GM21529 (cell line): ENCODE measurements around the gene PAQR4.

Source experiments
- ATAC-seq: cut with Tn5 transposase; IDR thresholded peaks from one replicate; pipeline ENCODE4 v1.9.1; 2021; ENCODE audit not compliant: unreplicated experiment

Gene PAQR4

DNA sequence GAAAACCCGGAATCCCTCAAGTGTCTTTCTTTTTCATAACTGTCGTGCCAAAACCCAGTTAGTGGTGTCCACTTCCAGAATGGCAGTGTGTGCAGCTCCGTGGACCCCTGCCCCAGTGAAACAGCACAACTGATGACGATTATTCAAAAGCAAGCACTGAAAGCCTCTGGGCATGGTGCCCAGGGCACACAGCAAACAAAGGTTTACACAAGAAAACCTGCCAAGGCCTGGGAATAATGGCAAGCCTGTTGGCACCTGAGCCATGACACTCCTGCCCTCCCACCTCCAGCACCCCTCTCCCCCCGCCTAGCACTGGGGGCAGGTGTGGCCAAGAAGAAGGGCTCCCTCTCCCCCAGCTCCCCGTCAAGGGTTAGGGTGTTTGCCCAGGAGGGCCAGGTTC, 8.3 kb downstream of the PAQR4 start:
- ATAC-seq: no peak

DNA sequence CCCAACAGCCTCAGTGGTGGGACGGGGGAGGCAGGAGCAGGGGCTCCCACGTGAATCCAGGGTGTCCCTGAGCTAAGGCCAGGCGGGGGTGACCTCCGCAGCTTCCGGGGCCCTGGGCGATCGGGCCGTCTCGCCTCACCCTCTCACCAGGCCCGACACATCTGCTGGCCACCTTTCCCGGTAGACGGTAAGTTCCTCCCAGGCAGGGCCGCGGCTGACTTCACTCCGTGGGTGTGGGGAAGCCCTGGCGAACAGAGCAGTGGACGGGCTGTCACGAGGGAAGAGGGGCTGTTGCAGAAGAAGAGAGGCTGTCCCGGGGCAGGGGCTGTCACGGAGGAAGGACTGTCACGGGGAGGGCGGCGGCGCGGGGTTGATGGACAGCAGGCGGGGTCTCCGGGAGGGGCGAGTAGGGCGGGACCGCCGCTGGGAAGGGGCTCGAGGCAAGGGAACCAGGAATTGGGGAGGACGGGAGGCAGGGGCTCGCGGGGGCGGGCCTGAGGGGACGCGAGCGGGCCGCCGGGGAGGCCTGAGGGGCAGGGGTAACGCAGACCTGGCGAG, 10.6 kb downstream of the PAQR4 start:
- ATAC-seq: peak; percentile 2

DNA sequence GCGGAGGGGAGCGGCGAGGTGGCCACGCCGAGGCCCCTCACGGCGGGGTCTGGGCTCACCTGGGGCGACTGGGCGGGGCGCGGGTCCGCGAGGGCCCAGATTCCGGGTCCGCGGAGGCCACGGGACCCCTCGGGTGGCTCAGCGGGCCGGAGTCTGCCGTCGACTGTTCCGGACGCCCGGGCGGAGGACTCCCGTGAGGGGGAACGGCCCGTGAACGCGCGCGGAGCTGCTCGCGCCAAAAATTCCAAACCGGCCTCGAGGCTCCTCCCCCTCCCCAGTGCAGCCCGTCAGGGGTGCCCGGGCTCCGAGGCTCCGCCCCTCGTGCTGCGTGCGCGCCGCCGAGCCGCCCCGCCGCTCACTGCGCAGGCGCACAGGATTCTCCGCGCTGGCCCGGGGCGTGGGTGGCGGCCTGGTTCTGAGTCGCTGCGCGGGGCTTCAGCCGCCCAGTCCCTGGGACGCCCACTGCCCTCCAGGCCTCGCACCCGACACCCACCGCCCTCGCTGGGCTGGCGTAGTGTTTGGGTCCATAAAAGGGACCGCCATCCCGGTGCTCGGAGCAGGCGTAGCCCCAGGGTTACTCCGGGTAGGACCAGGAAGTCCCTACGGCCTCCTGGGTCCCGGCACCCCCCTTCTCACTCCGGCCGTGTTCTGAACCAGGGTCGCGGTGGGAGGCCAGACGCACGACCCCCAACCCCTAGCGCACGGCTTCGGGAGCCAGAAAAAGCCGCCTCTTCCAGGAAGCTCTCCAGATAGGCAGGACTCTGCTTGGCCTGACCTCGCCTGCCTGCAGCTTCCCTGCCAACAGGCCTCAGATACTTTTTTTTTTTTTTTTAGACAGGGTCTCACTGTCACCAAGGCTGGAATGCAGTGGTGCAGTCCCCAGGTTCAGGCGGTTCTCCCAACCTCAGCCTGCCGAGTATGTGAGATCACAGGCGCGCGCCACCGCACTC, 11.4 kb downstream of the PAQR4 start, which contains the start of gene PKMYT1:
TSS of gene PKMYT1 (minus strand) at position 220 of the 950 bp plus-strand sequence. CDS start 789 bp downstream, outside the sequence.
- peak; percentile 63 for ATAC-seq

DNA sequence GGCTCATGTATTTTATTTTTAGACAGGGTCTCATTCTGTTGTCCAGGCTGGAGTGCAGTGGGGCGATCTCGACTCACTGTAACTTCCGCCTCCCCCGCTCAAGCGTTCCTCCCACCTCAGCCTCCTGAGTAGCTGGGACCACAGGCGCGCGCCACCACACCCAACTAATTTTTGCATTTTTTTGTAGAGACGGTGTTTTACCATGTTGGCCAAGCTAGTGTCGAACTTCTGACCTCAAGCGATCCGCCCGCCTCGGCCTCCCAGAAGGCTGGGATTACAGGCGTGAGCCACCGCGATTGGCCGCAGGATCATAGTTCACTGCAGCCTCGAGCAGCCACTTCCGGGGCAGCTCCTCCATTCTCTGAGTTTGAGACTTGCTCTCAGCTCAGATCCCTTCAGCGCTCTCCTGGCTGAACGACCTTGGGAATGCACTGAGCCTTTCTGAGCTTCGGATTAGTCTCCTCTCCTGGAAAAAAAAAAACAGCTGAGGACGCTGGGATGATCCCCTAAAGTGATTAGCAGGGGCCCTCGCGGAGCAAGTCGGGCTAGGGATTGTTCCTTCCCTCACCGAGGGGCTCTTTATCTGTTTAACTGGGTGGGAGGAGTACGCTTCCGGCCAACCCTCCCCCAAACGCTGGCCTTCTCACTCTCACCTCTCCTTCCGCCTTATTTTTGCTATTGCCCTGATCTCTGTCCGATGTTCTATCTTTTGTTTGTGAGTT, 12.2 kb downstream of the PAQR4 start:
- ATAC-seq: no peak

DNA sequence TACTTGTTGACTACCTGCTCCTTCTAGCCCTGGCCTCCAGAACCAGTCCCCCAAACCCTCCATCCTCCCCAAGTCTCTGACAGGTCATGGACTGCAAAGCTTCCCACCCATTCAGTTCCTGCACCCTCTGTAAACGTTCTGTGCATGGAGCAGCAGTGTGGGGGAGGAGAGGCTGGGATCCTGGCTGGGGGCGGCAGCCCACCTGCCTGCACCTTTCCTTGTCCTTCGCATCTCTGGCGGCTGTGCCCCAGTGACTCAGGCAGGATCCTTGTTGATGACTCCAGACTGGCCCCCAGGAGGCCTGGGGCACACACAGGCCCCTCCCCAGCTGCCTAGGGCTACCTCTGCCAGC, 12.7 kb downstream of the PAQR4 start:
- no peak for ATAC-seq

DNA sequence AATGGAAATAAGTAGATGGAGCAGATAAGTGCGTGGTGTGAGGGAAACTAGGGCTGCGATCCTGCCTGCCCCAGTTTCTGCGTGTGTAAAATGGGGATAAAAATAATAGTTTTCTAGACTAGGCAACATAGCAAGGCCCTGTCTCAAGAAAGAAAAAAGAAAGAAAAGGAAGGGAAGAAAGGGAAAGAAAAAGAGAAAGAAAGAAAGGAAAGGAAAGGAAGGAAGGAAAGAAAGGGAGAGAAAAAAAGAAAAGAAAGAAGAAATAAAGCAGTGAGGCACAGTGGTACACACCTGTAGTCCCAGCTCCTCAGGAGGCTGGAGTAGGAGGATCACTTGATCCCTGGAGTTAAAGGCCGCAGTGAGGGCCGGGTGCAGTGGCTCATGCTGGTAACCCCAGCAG, 13.3 kb downstream of the PAQR4 start:
- ATAC-seq: no peak

DNA sequence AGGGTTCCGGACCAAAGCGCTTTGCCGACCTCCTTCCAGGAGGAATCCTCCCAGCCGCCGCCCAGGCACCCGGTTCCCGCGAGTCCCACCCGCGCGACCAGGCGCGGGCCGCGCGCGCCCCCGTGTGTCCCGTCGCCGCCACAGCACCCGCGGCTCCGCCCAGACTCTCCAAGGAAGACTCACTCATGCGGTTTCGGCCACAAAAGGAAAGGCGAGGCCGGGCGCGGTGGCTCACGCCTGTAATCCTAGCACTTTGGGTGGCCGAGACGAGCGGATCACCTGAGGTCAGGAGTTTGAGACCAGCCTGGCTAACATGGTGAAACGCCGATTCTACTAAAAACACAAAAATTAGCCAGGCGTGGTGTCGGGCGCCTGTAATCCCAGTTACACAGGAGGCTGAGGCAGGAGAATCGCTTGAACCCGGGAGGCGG, 14.6 kb downstream of the PAQR4 start:
- no peak for ATAC-seq

DNA sequence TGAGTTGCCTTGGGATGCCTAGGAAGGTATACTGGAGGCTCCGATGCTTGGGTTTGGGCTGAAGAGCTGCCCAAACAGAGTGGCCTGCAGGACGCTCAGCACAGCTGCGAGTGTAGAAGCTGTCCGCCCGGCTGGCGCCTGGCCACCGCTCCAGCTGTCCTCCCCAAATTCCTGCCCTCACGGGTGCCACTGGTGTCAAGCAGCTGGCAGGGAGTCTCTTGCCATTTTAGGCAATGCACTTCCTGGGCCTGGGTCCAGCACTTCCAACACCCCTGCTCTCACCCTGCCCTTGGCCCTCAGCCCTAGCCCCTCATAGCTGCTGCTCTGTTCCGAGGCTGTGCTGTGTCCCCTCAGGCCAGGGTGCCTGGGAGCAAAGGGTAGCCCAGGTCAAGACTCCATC, 16.3 kb downstream of the PAQR4 start:
- ATAC-seq: no peak

DNA sequence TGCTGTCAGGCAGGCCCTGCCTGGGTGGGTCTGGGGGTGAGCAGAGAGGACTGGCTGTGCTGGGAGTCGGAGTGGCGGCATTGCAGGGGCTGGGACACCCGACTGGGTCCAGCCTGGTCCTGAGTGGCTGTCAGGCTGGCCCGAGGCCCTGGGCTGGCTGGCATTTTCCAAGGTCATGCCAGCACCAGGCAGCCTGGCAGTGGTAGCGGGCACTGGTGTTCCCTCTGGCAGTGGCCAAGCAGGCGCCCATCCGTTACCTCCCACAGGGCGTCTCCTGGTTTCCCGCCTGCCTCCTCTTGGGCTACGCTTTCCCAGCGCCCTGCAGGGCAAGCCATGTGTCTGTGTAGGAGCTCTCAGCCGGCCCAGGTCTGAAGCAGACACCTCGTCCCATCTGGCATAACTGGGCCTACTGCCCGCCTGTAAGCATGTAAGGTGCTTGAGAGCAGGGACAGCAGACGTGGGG, 16.8 kb downstream of the PAQR4 start:
- no peak for ATAC-seq

DNA sequence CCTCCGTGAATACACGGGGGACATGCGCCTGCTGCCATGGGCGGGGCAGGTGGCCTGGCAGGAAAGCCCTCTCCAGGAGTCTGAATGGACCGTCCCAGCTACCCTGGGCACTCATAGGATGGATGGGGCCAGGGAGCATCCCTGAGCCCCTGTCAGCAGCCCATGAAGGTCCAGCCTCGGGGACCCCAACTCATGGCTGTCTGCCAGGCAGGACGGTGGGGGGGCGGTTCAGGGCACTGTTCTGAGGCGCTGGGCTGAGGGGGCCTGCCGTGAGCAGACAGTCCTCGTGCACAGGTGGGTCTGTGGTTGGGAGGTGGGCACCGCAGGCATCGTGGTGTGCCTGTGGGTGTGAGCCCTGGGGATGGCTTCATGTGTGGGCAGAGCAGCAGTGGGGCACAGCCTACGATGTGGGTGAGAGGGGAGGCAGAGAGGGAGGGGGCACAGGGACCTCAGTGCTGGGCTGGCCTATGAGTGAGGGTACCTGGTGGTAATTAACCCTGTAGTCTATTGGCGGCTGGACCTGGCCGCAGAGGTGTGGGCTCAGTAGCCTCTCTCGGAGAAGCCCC, 17.6 kb downstream of the PAQR4 start:
- ATAC-seq: no peak

DNA sequence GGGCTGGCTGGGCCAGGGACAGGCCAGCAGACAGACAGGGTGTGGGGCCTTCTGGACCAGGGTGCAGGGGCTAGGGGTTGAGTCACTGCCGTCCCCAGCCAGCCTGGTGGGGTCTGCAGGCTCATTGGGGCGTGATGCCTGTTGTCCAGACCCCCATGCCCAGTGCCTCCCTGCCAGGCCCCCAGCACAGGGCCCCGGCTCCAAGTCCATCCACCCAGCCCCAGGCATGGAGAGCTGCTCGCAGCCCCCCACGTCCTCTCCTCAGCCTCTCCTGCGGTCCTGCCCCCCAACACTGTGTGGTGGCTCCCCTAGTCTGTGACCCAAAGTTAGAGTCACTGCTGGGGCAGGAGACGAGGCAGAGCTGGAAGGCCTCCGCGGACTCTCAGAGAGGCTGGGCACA, 18.1 kb downstream of the PAQR4 start:
- ATAC-seq: no peak

DNA sequence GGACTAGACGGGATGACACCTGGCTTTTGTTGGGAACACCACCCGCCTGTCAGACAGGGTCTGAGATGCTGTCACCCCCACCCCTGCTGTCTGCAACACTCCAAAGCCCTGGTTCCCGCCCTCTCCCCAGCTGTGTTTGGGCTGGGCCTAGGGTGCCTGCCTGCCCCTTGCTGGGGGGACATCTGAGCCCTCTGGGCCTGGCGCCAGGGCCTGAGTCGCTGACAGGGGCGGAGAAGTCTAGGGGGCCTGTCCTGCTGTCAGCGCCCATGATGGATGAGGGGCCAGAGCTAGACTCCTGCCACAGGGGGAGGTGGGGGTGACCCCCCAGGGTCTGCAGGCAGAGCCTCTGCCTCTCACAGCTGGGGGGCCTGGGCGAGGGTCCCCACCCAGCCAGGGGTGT, 18.7 kb downstream of the PAQR4 start:
- no peak for ATAC-seq

DNA sequence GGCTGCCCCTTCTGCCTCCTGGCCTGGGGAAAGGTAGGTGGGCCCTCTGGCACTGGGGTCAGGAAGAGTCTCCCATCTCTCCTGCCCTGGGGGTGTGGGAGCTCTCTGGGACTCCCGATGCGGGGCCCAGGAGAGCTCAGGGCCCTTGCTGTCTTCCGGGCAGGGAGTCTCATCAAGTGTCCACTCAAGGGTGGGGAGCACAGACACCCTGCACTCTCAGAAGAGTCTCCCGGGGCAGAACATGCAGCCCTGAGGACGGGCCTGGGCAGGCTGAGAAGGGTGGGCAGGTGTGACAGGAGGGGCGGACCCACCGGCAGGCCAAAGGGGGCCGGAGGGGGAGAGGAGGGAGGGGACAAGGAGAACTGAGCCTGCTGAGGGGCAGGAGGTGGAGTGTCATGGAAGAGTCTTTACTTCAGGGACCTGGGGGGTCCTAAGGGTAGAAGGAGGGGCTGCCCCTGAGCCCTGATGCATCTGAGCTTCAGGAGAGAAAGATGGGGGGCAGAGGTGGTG, 19.5 kb downstream of the PAQR4 start:
- ATAC-seq: no peak

DNA sequence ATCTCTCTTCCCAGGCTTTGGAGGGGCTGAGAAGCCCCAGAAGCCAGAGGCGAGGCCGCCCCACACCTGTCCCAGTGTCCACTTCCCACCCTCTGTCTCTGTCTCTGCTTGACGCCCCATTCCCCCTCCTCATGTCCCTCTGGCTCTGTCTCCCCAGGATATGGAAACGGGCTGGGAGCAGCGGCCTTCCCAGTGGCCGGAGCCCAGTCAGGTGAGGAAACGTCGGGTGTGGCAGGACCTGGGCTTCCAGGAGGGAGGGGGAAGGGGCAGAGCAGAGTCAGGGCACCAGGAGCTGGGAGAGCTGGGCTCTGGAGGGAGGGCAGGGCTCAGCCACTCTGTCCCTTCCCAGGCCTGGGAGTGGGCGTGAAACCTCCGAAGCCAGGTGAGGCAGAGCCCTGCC, 21.7 kb downstream of the PAQR4 start:
- no peak for ATAC-seq

DNA sequence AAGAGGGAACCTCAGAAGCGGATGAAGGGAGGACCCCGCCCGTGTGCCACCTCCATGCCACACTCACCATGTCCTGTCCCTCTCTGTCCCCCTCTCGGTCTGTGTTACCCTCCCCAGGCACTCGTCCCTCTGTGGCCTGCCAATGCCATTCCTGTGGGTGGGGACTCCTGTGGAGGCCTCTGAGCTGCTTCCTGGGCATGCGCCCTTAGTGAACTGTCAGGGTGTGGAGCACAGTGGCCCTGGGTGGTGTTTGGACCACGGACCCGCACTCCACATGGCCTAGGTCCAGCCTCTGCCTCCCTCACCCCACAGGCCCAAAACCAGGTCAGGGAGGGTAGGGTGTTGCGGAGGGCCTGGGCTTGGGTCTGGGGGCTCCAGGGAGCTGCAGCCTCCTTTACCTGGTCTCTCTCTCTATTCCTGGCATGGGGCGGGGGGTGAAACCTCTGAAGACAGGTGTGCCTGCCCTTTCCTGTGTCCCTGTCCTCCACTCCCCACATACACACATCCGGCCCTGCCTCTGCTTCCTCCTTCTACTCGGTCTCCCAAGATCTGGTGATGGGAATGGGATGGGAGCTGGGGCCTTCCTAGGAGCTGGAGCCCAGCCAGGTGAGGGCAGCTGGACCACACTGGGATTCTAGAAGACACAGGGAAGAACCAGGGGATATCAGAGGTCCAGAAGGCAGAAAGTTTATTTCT, 22.6 kb downstream of the PAQR4 start:
- ATAC-seq: no peak

DNA sequence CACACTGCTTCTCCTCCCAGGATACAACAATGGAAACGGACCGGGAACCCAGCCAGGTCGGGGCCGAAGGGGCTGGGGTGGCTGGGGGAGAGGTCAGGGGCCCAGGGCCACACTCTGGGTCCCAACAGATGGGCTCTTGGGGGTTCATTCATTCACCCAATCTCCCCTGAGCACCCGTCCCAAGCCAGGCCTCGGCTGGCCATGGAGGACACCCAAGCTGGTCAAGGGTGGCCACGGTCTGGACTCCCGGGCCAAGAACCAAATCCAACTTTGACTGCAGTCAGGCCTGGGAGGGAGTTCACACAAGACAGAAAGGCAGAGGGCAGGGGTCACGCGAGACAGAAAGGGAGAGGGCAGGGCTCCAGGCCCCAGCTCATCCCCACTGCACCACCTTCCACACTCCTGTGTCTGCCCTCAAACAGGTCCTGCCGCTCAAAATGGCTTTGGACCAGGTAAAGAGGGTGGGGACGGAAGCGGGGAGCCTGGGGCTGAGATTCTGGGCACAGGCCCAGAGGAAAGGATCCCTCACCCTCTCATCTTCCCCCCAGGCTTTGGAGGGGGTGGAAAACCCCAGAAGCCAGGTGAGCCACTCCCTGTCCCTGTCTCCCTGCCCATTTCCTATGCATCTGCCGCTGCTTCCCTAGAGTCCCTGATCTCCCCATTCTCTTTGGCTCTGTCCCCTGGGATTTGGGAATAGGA, 23.4 kb downstream of the PAQR4 start:
- no peak for ATAC-seq

DNA sequence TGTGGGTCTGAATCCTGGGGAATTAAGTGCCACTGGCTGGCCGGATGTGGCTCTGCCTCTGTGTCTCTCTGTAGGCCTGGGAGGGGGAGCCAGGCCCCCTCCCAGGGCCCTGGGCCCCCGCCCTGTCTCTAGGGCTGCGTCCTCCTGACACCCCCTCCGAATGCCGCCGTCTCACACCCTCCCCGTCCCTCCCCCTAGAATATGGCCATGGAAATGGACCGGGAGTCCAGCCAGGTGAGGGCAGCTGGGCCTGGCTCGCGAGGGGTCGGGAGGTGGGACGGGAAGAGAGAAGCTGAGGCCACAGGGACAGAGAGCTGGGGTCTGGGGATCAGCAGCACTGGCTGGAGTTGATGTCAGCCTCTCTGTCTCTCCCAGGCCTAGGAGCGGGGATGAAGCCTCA, 27.1 kb downstream of the PAQR4 start:
- ATAC-seq: no peak

DNA sequence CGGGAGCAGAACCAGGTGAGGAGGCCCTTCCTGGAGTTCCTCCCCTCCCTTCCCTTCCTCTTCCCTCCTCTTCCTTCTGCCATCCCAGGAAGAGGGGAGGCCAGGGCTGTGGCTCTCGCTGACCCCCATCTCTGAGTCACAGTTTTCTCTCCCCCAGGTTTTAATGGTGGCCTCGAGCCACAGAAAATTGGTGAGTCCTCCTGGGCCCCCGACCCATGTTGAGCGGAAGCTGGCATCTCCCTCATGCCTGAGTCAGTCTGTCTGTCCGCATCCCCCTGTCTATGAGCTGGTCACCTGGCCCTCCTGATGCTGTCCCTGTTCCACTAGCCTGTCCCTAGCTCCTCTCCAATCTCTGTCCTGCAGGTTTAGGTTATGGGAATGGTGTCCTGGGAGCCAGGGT, 30.8 kb downstream of the PAQR4 start:
- ATAC-seq: no peak

DNA sequence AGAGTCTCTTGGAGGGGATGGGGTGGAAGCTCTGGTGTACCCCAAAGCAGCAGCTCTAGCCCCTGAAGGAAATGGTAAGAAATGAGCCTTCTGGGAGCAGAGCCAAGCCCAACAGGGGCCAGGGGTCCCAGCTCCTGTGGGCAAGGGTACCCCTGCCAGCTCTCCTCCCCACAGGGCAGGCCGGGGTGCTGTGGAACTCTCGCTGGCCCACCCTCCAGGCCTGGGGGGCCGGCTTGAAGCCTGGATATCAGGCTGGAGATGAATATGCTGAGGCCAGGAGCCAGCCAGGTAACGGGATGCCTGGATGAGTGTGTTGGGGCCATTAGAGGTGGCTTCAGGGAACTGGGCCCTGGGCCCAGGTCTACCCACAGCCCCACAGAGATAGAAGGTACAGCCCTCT, 31.4 kb downstream of the PAQR4 start:
- no peak for ATAC-seq

DNA sequence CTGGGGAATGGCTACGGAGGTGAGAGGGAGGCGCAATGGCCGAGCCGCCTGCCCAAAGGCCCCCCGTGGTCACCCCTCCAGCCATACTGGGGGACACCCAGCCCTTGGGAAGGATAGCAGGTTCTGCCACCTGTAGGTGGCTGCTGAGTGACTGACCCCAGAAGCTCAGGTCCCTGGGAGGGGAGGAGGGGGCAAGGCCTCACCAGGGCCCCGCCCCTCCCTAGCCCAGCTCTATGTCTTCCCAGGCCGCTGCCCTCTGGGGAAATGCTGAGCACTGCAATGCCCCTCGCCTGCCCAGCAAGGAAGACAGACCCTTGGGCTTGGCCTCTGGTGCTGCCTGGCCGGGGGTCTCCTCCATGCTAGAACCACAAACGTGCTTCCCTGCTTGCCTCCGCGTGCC, 32.2 kb downstream of the PAQR4 start:
- no peak for ATAC-seq
